ENCODE measurements around the gene DAPK1.

The DAPK1 gene

GRCh38 chr9:87491523-87491922 lies 6.1 kb upstream of the DAPK1 start:
- Histone ChIP-seq H4K20me1 (ENCODE audit: insufficient read depth, low read length) (no peaks in the 10 kb centered on the region), H2AFZ (ENCODE audit: low read length) (no peak overlapping the region)
- DNase-seq, result no peak

GRCh38 chr9:87492642-87493041 lies 5.0 kb upstream of the DAPK1 start:
- no peak overlapping the region for H3K4me2 ChIP-seq (ENCODE audit: low read depth, low read length)
- no peaks in the 10 kb centered on the region for H3K27me3 ChIP-seq (replicated peaks; ENCODE audit: insufficient read depth, low read length)
- no peak overlapping the region for H3K9ac ChIP-seq (ENCODE audit: low read length)
- DNase-seq, result no peak
- H3K79me2 ChIP-seq (ENCODE audit: low read length), result peaks cover 6% of the 10 kb centered on the region
- peaks cover 20% of the 10 kb centered on the region for H3F3A ChIP-seq (ENCODE audit: insufficient read depth, low read length)
- H3K4me3 ChIP-seq (ENCODE audit: low read length), result no peak overlapping the region
- peaks cover 20% of the 10 kb centered on the region for H3K4me1 ChIP-seq (ENCODE audit: low read length)
- H4K20me1 ChIP-seq (ENCODE audit: insufficient read depth, low read length), result no peaks in the 10 kb centered on the region
- H3K36me3 ChIP-seq (replicated peaks; ENCODE audit: insufficient read depth, low read length), result no peaks in the 10 kb centered on the region
- no peaks in the 10 kb centered on the region for H3K9me2 ChIP-seq (replicated peaks; ENCODE audit: insufficient read depth, low read length)
- H3K9me3 ChIP-seq (replicated peaks; ENCODE audit: insufficient read depth, low read length), result no peaks in the 10 kb centered on the region
- no peak overlapping the region for H3K27ac ChIP-seq (ENCODE audit: low read length)
- no peak overlapping the region for H2AFZ ChIP-seq (ENCODE audit: low read length)
- no peak for TF ChIP-seq CTCF (IDR thresholded peaks at IDR 0.05; ENCODE audit: low read length)
- TF ChIP-seq EZH2 (optimal IDR thresholded peaks at IDR 0.05; ENCODE audit: low read depth, low read length), result no peak
- no peak for TF ChIP-seq EZH2phosphoT487 (IDR thresholded peaks at IDR 0.05; ENCODE audit: low read length)

More at GRCh38 chr9:87491523-87491922, 6.1 kb upstream of the DAPK1 start:
- H3F3A ChIP-seq (ENCODE audit: insufficient read depth, low read length), result peaks cover 14% of the 10 kb centered on the region
- TF ChIP-seq EZH2phosphoT487 (IDR thresholded peaks at IDR 0.05; ENCODE audit: low read length), result no peak
- TF ChIP-seq CTCF (IDR thresholded peaks at IDR 0.05; ENCODE audit: low read length), result no peak
- TF ChIP-seq EZH2 (optimal IDR thresholded peaks at IDR 0.05; ENCODE audit: low read depth, low read length), result no peak
- H3K9me2 ChIP-seq (replicated peaks; ENCODE audit: insufficient read depth, low read length), result no peaks in the 10 kb centered on the region
- no peak overlapping the region for H3K27ac ChIP-seq (ENCODE audit: low read length)
- H3K4me3 ChIP-seq (ENCODE audit: low read length), result no peak overlapping the region
- no peaks in the 10 kb centered on the region for H3K36me3 ChIP-seq (replicated peaks; ENCODE audit: insufficient read depth, low read length)
- no peaks in the 10 kb centered on the region for H3K27me3 ChIP-seq (replicated peaks; ENCODE audit: insufficient read depth, low read length)
- peaks cover 20% of the 10 kb centered on the region for H3K4me1 ChIP-seq (ENCODE audit: low read length)
- no peaks in the 10 kb centered on the region; the same call in 1 of the 2 replicates for H3K79me2 ChIP-seq (ENCODE audit: low read length)
- no peaks in the 10 kb centered on the region for H3K9me3 ChIP-seq (replicated peaks; ENCODE audit: insufficient read depth, low read length)
- no peak overlapping the region for H3K4me2 ChIP-seq (ENCODE audit: low read depth, low read length)
- no peak overlapping the region for H3K9ac ChIP-seq (ENCODE audit: low read length)

GRCh38 chr9:87494970-87495471 lies 2.6 kb upstream of the DAPK1 start:
- Histone ChIP-seq H3K79me2 (ENCODE audit: low read length) (peaks cover 23% of the 10 kb centered on the region), H3K4me2 (ENCODE audit: low read depth, low read length) (peak overlapping the region; percentile 65; the same call in 1 of the 2 replicates), H3K36me3 (replicated peaks; ENCODE audit: insufficient read depth, low read length) (no peaks in the 10 kb centered on the region), H3K4me3 (ENCODE audit: low read length) (no peak overlapping the region; the same call in 1 of the 2 replicates), H3K27ac (ENCODE audit: low read length) (peak overlapping the region; percentile 58; the same call in 1 of the 2 replicates), H3K9me3 (replicated peaks; ENCODE audit: insufficient read depth, low read length) (no peaks in the 10 kb centered on the region), H3K4me1 (ENCODE audit: low read length) (peaks cover 20% of the 10 kb centered on the region), H2AFZ (ENCODE audit: low read length) (no peak overlapping the region), H3K27me3 (replicated peaks; ENCODE audit: insufficient read depth, low read length) (no peaks in the 10 kb centered on the region), H4K20me1 (ENCODE audit: insufficient read depth, low read length) (no peaks in the 10 kb centered on the region), H3K9ac (ENCODE audit: low read length) (peak overlapping the region; percentile 22; the same call in 1 of the 2 replicates), H3K9me2 (replicated peaks; ENCODE audit: insufficient read depth, low read length) (no peaks in the 10 kb centered on the region), H3F3A (ENCODE audit: insufficient read depth, low read length) (peaks cover 43% of the 10 kb centered on the region)
- DNase-seq, result peak; percentile 88
- TF ChIP-seq EZH2 (optimal IDR thresholded peaks at IDR 0.05; ENCODE audit: low read depth, low read length), result no peak
- TF ChIP-seq CTCF (IDR thresholded peaks at IDR 0.05; ENCODE audit: low read length), result no peak
- TF ChIP-seq EZH2phosphoT487 (IDR thresholded peaks at IDR 0.05; ENCODE audit: low read length), result no peak
